Nucleus accumbens (tissue), 56 donors: ENCODE measurements around the gene STARD7.

ENCODE experiments used
- DNase-seq, 56 donors: peaks; one replicate each; lab custom pipeline; 2025; lab: John Stamatoyannopoulos, UW

The STARD7 gene

DNA sequence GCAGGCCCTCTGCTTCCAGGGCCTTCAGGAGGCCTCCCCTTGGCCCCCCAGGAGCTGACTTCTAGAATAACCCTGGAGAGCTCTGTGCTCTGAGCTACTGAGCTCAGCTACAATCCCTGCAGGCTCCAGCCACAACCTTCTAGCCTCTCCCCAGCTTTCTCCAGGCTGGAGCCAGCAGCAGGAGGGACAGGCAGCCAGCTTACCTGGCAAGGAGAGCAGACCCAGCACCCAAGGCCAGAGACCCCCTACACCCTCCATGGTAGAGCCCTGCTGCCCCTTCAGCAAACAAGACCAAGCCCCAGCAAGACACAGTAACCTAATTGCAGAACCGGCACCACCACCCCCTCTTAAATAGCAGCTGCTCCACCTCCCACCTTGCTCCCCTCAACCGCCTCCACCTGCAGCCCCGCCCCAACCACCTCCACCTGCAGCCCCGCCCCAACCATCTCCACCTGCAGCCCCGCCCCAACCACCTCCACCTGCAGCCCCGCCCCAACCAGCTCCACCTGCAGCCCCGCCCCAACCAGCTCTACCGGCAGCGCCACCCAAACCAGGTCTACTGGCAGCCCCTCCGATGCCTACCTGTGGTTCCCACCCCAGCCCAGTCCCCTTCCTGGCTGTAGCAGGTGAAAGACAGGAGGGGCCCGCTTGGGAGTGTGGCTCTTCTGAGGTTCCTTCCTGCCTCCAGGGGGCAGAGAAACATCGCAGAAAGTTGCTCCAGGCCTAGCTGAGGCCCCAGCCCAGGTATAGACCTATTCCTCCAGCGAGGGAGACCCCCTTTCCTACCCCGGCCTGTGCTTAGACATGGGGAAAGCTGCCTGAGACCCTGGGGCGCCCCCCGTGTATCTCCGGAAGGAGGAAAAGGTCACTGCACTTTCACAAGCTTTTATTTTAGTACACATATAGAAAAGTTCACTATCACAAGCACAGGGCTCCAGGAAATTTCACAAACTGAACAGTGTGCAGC lies 70.2 kb downstream of the STARD7 start, which contains the start of gene ASTL:
Gene ASTL, minus strand, starts transcription at position 324 of the 967 bp plus-strand sequence. Its CDS starts 66 bp downstream, at position 258.
- DNase-seq: peak in 7 of 56 donors; percentile 6 to 40 (median 13)

DNA sequence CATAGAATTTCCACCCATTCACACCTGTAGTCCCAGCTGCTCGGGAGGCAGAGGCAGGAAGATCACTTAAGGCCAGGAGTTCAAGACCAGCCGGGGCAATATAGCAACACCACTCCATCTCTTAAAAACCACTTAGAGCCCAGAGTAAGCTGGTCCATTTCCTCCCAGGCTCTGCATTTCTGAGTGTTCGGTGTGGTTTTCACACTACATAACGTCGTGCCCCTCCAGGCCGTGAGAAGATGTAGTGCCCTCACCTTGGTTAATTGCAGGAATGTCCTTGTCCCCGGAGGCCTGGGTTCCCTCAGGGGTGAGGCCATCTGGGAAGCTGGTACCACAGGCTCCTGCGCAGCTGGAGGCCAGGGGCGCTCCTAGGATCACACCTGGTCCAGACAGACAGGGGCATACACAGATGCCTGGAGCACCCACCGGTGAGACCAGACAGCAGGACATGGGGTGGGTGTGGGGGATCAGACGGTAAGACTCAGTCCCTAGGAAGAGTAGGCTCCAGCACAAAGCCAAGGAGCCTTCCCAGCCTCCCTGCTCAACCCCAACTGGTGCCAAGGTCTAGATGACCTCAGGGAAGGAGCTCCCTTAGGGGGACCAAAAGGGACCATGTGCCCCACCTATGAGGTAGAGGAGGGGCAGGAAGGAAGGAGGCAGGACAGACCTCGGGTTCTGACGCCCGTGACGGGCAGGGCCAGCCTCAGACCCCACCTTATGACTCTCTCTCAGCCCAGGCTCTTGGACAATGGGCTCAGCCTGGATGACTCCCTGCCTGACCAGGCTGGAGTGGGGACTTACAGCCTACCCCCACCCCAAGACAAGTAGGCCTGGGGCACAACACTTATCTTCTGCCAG lies 71.1 kb downstream of the STARD7 start:
- no peak for DNase-seq

DNA sequence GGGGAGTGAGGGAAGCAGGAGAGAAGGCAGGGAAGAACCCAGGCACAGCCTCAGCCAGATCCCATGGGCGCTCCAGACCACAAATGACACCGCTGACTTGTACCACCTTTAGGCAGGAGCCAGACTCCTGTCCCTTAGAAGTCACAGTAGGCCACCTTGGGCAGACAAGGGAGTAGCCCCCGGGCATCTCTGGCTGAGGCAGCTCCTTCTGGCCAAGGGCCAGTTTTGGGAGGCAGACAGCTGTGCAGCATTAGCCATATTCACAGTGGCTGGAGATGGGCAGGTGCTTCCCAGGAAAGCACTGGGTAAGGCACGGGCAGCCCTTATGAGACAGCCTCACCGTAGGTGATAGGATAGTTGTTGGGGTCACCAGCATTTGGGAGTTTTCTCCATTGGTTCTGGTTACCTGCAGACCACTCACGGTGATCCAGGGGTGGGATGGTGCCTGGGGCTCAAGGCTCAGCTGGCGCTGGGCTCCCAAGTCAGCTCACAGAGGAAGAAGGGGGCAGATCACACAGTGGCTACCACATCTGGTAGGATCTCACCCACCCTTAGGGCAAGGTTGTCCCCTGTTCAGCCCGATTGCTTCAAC lies 72.4 kb downstream of the STARD7 start:
- DNase-seq: no peak

DNA sequence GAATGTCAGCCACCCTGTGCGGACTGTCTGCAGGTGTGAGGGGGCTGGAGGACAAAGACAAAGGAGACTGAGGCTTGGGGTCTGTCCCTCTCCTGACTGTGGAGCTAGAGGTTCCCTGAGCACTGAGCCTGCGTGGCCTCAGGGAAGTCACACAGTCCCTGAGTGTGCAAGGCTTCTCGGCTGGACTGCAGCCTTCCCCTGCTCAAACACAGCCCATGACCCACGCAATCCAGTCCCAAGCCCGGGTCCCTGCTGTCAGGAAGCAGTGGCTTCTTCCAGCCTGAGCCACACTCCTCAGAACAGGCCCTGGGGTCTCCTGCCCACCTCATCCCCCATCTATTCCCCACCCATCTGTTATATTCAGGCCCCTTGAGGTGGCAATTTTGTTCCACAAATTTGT lies 73.0 kb downstream of the STARD7 start:
- no peak for DNase-seq

DNA sequence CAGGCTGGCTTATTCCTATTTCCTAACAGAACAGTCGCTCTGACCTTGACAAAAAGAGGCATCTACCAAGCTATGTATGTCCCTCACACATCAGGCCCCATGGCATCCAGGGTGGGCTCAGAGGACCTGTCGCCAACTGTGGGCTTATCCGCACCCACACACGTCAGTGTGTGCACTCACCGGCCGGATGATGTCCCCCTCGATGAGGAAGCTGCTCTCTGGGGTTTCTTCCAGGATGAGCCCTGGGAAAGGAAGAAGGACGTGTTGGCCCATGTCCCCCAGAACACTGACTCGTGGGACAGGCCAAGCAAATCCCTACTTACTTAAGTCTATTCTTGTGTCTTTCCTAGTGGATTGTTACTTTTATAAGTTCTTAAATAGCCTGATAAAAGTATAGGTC lies 73.5 kb downstream of the STARD7 start:
- no peak for DNase-seq
